GM12873 (cell line): ENCODE data around the gene CEP135.

Experiments
- CTCF ChIP-seq: IDR thresholded peaks from 2 replicates; pipeline ENCODE4 v1.5.1; 2012; ENCODE audit warnings: low read depth, mild to moderate bottlenecking, moderate library complexity, low read length, control low read depth; ENCODE audit not compliant: insufficient read depth; ENCODE audit errors: missing control alignments

Gene CEP135

GRCh38 chr4:55910140-55910539 is 38.6 kb upstream of the CEP135 start:
- no peak for TF ChIP-seq CTCF

- no peak for TF ChIP-seq CTCF
Measured at GRCh38 chr4:55912249-55912648, 36.5 kb upstream of the CEP135 start.

- no peak for TF ChIP-seq CTCF
Measured at GRCh38 chr4:55920571-55920970, 28.2 kb upstream of the CEP135 start.

- no peak for TF ChIP-seq CTCF
Measured at GRCh38 chr4:55921093-55921492, 27.7 kb upstream of the CEP135 start.

GRCh38 chr4:55925241-55925640 is 23.5 kb upstream of the CEP135 start:
- no peak for TF ChIP-seq CTCF

GRCh38 chr4:55926610-55927009 is 22.1 kb upstream of the CEP135 start:
- TF ChIP-seq CTCF, result no peak

GRCh38 chr4:55927803-55928437 is 20.8 kb upstream of the CEP135 start:
- TF ChIP-seq CTCF, result no peak
